ENCODE data around the gene ALMS1.

- TF ChIP-seq, protein P1, sequence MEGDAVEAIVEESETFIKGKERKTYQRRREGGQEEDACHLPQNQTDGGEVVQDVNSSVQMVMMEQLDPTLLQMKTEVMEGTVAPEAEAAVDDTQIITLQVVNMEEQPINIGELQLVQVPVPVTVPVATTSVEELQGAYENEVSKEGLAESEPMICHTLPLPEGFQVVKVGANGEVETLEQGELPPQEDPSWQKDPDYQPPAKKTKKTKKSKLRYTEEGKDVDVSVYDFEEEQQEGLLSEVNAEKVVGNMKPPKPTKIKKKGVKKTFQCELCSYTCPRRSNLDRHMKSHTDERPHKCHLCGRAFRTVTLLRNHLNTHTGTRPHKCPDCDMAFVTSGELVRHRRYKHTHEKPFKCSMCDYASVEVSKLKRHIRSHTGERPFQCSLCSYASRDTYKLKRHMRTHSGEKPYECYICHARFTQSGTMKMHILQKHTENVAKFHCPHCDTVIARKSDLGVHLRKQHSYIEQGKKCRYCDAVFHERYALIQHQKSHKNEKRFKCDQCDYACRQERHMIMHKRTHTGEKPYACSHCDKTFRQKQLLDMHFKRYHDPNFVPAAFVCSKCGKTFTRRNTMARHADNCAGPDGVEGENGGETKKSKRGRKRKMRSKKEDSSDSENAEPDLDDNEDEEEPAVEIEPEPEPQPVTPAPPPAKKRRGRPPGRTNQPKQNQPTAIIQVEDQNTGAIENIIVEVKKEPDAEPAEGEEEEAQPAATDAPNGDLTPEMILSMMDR (IDR thresholded peaks at IDR 0.05), result no peak
- TF ChIP-seq POLR2A (IDR thresholded peaks at IDR 0.05; ENCODE audit: low read depth), result no peak
Measured at GRCh38 chr2:73383036-73383435, 2.6 kb upstream of the ALMS1 start.
